GM19452 (cell line): ENCODE results near the gene ZNF732.
"Not testable (repeated sequence)": the region's sequence is repeated elsewhere in the genome, so short reads cannot be mapped to it uniquely, and the experiment has no call there.

Experiments used
- ATAC-seq: cut with Tn5 transposase; IDR thresholded peaks from one replicate; pipeline ENCODE4 v1.9.1; 2021; ENCODE audit not compliant: unreplicated experiment

ZNF732 gene

GRCh38 chr4:304969-305680 lies at the start of gene ZNF732:
Gene ZNF732 (minus strand): TSS chr4:305474. CDS start chr4:305310, 164 bp downstream.
- no peak for ATAC-seq

GRCh38 chr4:340011-340410 lies 34.7 kb upstream of the ZNF732 start:
- no peak for ATAC-seq

GRCh38 chr4:338759-339097 lies 33.5 kb upstream of the ZNF732 start:
- ATAC-seq = no peak

- peak; percentile 36 for ATAC-seq
Observed at GRCh38 chr4:337932-338758, 32.9 kb upstream of the ZNF732 start.

- ATAC-seq = peak; percentile 94
Observed at GRCh38 chr4:337143-337931, 32.1 kb upstream of the ZNF732 start, which contains the start of gene ZNF141. Gene ZNF141 (plus strand): TSS chr4:337814. CDS start chr4:337984, 170 bp downstream.

- ATAC-seq = no peak
Observed at GRCh38 chr4:336893-337142, 31.5 kb upstream of the ZNF732 start.

GRCh38 chr4:336099-336892 lies 31.0 kb upstream of the ZNF732 start:
- no peak for ATAC-seq

GRCh38 chr4:335515-335914 lies 30.2 kb upstream of the ZNF732 start:
- ATAC-seq = no peak

GRCh38 chr4:328729-329128 lies 23.5 kb upstream of the ZNF732 start:
- no peak for ATAC-seq

GRCh38 chr4:314296-314903 lies 9.1 kb upstream of the ZNF732 start:
- ATAC-seq = no peak

GRCh38 chr4:309807-310206 lies 4.5 kb upstream of the ZNF732 start:
- no peak for ATAC-seq

GRCh38 chr4:306551-306961 lies 1.3 kb upstream of the ZNF732 start:
- no peak for ATAC-seq

GRCh38 chr4:304516-304915 lies 758 bp downstream of the ZNF732 start:
- ATAC-seq = not testable (repeated sequence)

- ATAC-seq = no peak
Observed at GRCh38 chr4:302381-302780, 2.9 kb downstream of the ZNF732 start.

- no peak for ATAC-seq
Observed at GRCh38 chr4:294732-295131, 10.5 kb downstream of the ZNF732 start.

GRCh38 chr4:288891-289290 lies 16.4 kb downstream of the ZNF732 start:
- no peak for ATAC-seq

GRCh38 chr4:273309-274017 lies 31.8 kb downstream of the ZNF732 start:
- no peak for ATAC-seq

- no peak for ATAC-seq
Observed at GRCh38 chr4:271492-272103, 33.7 kb downstream of the ZNF732 start.

- ATAC-seq = not testable (repeated sequence)
Observed at GRCh38 chr4:259240-259639, 46.0 kb downstream of the ZNF732 start.

- no peak for ATAC-seq
Observed at GRCh38 chr4:256492-256891, 48.8 kb downstream of the ZNF732 start.
